GM21381 (cell line): ENCODE data around the gene TTLL3.
"Not testable (repeated sequence)": the region's sequence is repeated elsewhere in the genome, so short reads cannot be mapped to it uniquely, and the experiment has no call there.

Source experiments
- ATAC-seq: cut with Tn5 transposase; IDR thresholded peaks from one replicate; pipeline ENCODE4 v1.9.1; 2021; ENCODE audit warnings: mild to moderate bottlenecking, moderate library complexity; ENCODE audit not compliant: unreplicated experiment

The TTLL3 gene

DNA sequence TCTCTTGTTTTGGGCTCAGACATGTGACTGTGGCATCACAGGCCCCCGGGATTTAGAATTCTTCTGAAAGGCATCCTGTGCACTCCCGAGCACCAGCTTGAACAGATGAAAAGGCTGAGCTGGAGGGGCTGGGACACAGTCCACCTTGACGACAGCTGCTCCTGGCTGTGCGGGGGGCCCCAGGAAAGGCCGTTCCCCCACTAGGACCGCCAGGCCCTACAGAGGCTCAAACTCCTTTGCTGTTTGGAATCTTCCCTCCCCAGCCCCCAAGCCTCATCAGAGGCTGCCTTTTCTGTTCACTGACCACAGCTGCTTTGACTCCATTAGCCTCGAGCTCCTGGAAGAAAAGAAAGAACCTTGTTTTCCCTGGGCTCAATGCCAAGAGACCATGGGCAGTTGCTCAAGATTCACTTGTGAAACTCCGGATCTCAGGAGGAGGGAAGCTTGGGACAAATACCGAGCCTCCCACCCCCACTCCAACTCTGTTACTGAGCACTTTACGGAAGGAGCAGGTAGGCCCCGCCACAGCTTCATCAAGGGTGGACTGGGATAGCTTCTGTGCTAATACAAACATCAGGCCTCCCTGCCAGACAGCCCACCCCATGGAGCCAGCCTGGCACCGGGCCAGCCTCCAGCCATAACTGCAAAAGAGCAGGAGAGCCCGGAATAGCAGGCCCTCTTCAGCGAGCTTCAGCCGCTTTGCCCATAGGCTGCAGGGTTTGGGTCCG, 54.3 kb downstream of the TTLL3 start:
- ATAC-seq: no peak

DNA sequence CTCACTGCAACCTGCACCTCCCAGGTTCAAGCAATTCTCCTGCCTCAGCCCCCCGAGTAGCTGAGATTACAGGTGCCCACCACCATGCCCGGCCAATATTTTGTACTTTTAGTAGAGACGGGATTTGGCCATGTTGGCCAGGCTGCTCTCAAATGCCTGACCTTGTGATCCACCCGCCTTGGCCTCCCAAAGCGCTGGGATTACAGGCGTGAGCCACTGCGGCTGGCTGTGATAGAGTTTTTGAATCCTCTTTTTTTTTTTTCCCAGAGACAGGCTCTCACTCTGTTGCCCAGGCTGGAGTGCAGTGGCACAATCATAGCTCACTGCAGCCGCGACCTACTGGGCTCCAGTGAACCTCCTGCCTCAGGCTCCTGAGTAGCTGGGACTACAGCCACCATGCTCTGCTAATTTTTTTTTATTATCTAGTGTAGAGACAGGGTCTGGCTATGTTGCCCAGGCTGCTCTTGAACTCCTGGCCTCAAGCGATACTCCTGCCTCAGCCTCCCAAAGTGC, 55.1 kb downstream of the TTLL3 start:
- ATAC-seq: not testable (repeated sequence)

DNA sequence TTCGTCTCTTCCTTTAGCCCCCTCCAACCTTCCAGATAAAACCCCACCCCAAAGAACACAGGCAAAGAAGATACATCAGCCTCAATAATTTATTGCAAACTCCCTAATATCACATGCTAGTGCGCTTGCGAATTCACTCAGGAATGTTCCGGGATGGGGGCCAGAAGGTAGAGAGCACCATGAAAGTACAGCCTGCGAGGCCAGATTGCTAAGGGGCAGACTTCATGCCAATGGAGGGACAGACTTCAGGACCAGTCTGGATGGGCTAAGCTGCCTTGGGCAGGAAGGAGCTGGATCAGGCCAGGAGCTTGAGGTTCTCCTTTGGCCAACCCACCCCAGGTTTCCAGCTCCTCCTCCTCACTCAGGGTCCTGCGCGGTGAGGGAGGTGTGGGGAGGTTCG, 56.6 kb downstream of the TTLL3 start:
- no peak for ATAC-seq

GRCh38 chr3:9867106-9867505, 57.0 kb downstream of the TTLL3 start:
- ATAC-seq: no peak

DNA sequence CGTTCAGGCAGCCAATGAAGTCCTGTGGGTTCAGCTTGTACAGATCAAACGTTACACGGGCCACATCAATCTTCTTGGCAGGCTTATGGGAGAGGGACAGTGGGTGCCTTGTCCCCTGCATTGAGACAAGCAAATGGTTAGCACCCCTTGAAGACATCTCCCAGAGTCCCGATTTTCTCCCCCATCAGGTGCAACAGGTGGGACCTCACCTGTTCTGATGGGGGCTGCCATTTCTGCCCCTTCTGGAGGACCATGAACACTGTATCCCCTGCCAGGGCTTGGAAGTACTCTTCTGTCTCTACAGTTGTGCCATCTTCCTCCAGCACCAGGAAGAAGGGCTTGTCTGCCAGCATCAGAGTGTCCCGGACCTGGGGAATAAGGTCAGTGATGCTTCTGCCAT, 59.9 kb downstream of the TTLL3 start:
- ATAC-seq: no peak

DNA sequence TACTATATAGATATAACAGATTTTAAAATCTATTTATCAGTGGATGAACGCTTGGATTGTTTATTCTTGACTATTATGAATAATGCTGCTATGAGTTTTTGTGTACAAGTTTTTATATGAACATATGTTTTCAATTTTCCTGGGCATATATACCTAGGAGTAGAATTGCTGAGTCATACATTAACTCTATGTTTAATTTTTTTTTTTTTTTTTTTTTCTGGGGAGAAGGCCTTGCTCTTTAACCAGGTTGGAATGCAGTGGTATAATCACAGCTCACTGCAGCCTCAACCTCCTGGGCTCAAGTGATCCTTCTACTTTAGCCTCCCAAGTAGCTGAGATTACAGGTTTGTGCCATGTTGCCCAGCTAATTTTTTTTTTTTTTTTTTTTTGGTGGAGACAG, 60.9 kb downstream of the TTLL3 start:
- no peak for ATAC-seq

GRCh38 chr3:9872067-9872466, 62.0 kb downstream of the TTLL3 start:
- not testable (repeated sequence) for ATAC-seq

DNA sequence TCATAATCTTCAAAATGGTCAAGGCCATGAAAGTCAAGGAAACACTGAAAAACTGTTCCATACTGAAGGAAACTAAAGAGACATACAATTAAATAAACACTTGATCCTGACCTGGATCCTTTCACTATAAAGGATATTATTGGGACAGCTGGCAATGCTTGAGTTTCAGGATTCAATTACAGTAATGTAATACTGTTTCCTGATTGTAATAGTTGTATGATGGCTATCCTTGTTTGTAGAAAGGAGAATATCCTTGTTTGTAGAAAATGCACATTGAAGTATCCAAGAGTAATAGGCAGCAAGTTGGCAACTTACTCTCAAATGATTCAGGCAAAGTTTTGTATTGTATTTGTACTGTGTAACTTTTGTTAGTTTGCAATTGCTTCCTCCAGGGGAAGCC, 65.4 kb downstream of the TTLL3 start:
- ATAC-seq: no peak

GRCh38 chr3:9876255-9876654, 66.2 kb downstream of the TTLL3 start:
- ATAC-seq: not testable (repeated sequence)

DNA sequence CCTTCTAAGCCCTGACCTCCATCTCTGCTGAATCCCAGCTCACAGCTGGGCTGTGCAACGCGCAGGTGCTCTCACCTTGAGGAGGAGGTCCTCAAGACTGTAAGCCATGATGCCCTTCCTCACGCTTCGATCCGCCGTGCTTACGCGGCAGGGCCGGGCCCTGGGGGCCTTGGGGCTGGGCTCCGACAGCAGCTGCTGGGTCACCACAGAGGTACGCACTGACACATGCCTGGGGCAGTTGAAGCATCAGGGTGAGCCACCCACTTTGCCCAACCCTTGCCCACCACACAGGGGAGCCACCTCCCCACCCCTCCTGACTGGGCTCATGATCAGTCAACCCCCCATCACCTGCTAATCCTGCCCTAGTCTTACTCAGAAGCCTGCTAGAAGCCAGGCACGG, 66.9 kb downstream of the TTLL3 start:
- no peak for ATAC-seq

- no peak for ATAC-seq
Observed at GRCh38 chr3:9878700-9879099, 68.6 kb downstream of the TTLL3 start.

GRCh38 chr3:9879830-9880549, 69.9 kb downstream of the TTLL3 start, which contains the start of gene CIDEC:
Gene CIDEC (minus strand): TSS chr3:9880253. CDS start chr3:9878486, 1,767 bp downstream.
- no peak for ATAC-seq

DNA sequence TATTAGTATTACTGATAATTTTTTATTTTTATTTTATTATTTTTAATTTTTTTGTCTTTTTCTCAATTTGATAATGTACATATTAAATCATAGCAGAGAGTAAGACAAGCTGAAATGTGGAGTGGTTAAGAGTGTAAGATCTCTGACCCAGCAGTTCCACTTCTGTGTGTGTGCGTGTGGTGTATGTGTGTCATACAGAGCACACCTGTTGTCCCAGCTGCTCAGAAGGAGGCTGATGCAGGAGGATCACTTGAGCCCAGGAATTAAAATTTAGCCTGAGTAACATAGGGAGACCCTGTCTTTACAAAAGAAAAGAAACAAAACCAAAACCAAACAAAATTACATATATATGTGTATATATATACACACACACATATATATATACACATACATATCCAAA, 71.4 kb downstream of the TTLL3 start:
- ATAC-seq: no peak

- ATAC-seq: no peak
Observed at GRCh38 chr3:9883706-9884554, 73.9 kb downstream of the TTLL3 start.

DNA sequence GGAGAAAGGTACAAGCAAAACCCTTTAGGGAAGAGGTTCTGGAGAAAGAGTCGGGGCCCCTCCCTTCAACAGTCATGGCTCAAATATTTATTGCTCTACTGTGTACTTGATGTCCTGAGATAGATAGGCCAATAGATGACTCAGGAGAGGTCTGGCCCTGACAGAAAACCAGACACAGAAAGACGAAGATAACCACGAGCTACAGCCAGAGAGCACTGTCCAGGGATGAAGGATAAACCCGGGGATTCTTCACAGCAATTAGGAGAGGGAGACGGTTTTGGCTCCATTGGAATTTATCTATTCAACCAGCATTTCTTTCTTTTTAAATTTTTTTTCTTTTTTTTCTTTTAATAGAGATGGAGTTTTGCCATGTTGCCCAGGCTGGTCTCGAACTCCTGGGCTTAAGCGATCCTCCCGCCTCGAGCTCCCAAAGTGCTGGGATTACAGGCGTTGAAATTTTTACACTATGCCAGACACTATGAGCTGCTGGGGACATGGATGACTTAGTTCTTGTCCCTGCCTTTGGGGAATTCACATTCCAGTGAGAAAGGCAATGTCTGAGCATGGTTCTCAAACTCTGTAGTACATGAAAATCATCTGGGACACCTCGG, 74.6 kb downstream of the TTLL3 start:
- ATAC-seq: no peak
